Peyer's patch (tissue), 4 donors: ENCODE measurements around the gene ADAM17. TPM values are rescaled to one million over a fixed set of nuclear protein-coding genes. Genes with fewer than 3 reads are reported as not detected.
A peak's percentile ranks its signal among the peaks of the same experiment; 100 is the strongest.

Experiments
- DNase-seq, 3 donors: peaks; one replicate each; pipeline ENCODE4 v3.0.0-alpha.2; 2017 to 2019
- H3K27ac ChIP-seq, 4 donors: fragments of 200-600 bp; sonication (generic); one replicate each; pipeline ENCODE4 v1.5.1; 2016 to 2019
- H3K27me3 ChIP-seq, 2 donors: fragments of 200-600 bp; sonication (generic); one replicate each; pipeline ENCODE4 v1.5.1; 2019
- H3K36me3 ChIP-seq, 3 donors: fragments of 200-600 bp; sonication (generic); one replicate each; pipeline ENCODE4 v1.5.1; 2016 to 2019
- H3K4me1 ChIP-seq, 4 donors: fragments of 200-600 bp; sonication (generic); one replicate each; pipeline ENCODE4 v1.5.1; 2016 to 2019
- H3K4me3 ChIP-seq, 4 donors: fragments of 200-600 bp; sonication (generic); 1 replicate in 3 of 4; 2 replicates in 1 of 4; pipeline ENCODE4 v1.5.1; 2016 to 2019; ENCODE audit warnings: mild to moderate bottlenecking in 1 of 4
- H3K9me3 ChIP-seq, 4 donors: fragments of 200-600 bp; sonication (generic); one replicate each; pipeline ENCODE4 v1.5.1; 2016 to 2019; ENCODE audit warnings: mild to moderate bottlenecking in 1 of 4
- CTCF ChIP-seq, 6 experiments: fragments of 450-650 bp in 4 of 6; fragments of 200-600 bp in 2 of 6; sonication (generic) in 1 of 6; IDR thresholded peaks; one replicate each; pipeline ENCODE4 v1.5.1; 2017 to 2019; ENCODE audit warnings: antibody characterized with exemption in 6 of 6, mild to moderate bottlenecking in 3 of 6, moderate library complexity in 1 of 6
- POLR2A ChIP-seq, 2 donors: fragments of 450-650 bp; IDR thresholded peaks; one replicate each; pipeline ENCODE4 v1.5.1; 2017; ENCODE audit warnings: antibody characterized with exemption in 2 of 2, mild to moderate bottlenecking in 2 of 2, moderate library complexity in 2 of 2
- total RNA-seq, 4 donors: library from RNA; depleted of rRNA; stranded (reverse); fragments of >200 nt; gene quantifications; one replicate each; pipeline ENCODE4 v1.1.0, GENCODE V29; 2016

ADAM17 gene
- total RNA-seq, 4 donors from 2014 or later: 10.5 to 45.4 (median 21.0) TPM

- H3K4me1 ChIP-seq: peaks cover 0 to 16% (median 5%) of the 10 kb centered on the region in 4 donors
- no peak for TF ChIP-seq POLR2A (IDR thresholded peaks at IDR 0.05)
- no peak for TF ChIP-seq CTCF (IDR thresholded peaks at IDR 0.05)
Observed at GRCh38 chr2:9473985-9474360, 81.7 kb downstream of the ADAM17 start.

DNA sequence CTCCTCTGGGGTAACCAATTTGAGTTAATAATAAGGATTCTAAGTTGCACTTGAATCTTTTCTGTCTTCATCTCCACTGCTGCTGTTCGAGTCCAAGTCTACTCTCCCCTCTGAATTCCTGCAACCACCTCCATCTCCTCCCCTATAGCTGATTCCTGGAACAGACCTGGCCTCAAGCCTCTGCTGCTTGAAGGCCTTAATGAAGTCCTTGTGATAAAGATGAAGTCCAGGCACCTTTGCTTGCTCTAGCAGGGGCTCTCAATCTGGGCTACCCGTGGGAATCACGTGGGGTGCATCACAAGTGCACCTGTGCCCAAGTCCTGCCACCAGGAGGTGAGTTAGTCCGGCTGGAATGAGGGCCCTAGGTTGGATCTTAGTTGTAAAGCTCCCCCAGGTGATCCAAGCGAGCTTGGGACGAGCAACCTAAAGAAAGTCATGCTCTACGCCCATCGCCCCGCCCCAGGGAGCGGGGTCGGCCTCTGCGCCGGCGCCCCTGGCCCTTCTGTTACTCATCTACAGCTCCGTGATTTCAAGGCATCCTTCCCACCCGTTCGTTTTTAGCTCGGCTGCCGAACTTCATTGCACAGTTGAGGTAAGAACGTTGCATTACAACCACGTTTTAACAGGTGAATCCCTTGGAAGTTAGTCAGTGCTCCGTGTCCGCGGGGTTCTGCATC lies 82.2 kb downstream of the ADAM17 start:
- peak; percentile 22 to 68 (median 65) for DNase-seq
- H3K4me3 ChIP-seq: peak overlapping the region; percentile 64 to 86 (median 74)

More at GRCh38 chr2:9473985-9474360, 81.7 kb downstream of the ADAM17 start:
- Histone ChIP-seq H3K36me3 (peaks cover 0 to 22% (median 0%) of the 10 kb centered on the region in 3 donors), H3K9me3 (no peaks in the 10 kb centered on the region), H3K4me3 (peak overlapping the region; percentile 64 to 86 (median 74)), H3K27ac (peak overlapping the region; percentile 77 to 89 (median 84)), H3K27me3 (no peaks in the 10 kb centered on the region)
- peak in 2 of 3 donors; percentile 62 to 83 for DNase-seq

GRCh38 chr2:9472511-9472910 lies 83.1 kb downstream of the ADAM17 start:
- peaks cover 0 to 16% (median 5%) of the 10 kb centered on the region in 4 donors for H3K4me1 ChIP-seq
- no peak overlapping the region for H3K4me3 ChIP-seq
- H3K27ac ChIP-seq: no peak overlapping the region
- H3K27me3 ChIP-seq: no peaks in the 10 kb centered on the region
- no peaks in the 10 kb centered on the region for H3K9me3 ChIP-seq
- H3K36me3 ChIP-seq: peaks cover 0 to 21% (median 0%) of the 10 kb centered on the region in 3 donors
- DNase-seq: no peak
- TF ChIP-seq CTCF (IDR thresholded peaks at IDR 0.05): no peak
- TF ChIP-seq POLR2A (IDR thresholded peaks at IDR 0.05): no peak

More for the DNA sequence above, 82.2 kb downstream of the ADAM17 start:
- no peaks in the 10 kb centered on the region for H3K27me3 ChIP-seq
- no peaks in the 10 kb centered on the region for H3K9me3 ChIP-seq
- TF ChIP-seq POLR2A (IDR thresholded peaks at IDR 0.05) (no peak), CTCF (IDR thresholded peaks at IDR 0.05) (peak in 4 of 6 experiments; percentile 27 to 49 (median 39))
- peak overlapping the region; percentile 77 to 89 (median 84) for H3K27ac ChIP-seq
- H3K36me3 ChIP-seq: peaks cover 0 to 16% (median 0%) of the 10 kb centered on the region in 3 donors
- peaks cover 0 to 16% (median 5%) of the 10 kb centered on the region in 4 donors for H3K4me1 ChIP-seq

- no peaks in the 10 kb centered on the region for H3K27me3 ChIP-seq
- H3K9me3 ChIP-seq: no peaks in the 10 kb centered on the region
- H3K4me3 ChIP-seq: no peak overlapping the region
- TF ChIP-seq POLR2A (IDR thresholded peaks at IDR 0.05) (no peak), CTCF (IDR thresholded peaks at IDR 0.05) (no peak)
- peaks cover 0 to 10% (median 5%) of the 10 kb centered on the region in 4 donors for H3K4me1 ChIP-seq
- H3K36me3 ChIP-seq: peaks cover 0 to 14% (median 0%) of the 10 kb centered on the region in 3 donors
- no peak overlapping the region for H3K27ac ChIP-seq
- DNase-seq: no peak
Observed at GRCh38 chr2:9471206-9471605, 84.4 kb downstream of the ADAM17 start.

DNA sequence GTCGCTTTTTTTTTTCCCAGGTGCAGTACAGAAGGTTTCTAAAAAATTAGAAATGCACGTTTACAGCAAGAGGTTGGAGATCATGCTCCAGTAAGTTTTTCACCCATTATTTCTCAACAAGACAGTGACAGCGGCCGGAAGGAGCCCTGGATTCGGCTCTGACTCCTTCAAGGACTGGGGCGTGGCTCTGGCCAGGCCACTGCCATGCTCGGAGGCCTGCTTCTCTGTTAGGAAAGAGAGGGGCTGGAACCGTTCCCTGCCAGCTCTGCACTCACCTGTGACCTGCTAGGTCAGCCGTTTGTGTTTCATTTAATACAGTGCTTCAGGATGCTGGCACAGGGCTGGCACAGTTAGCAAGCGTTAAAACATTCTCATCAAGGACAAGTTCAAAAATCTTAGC lies 87.9 kb downstream of the ADAM17 start:
- no peak overlapping the region for H3K4me3 ChIP-seq
- TF ChIP-seq CTCF (IDR thresholded peaks at IDR 0.05) (no peak), POLR2A (IDR thresholded peaks at IDR 0.05) (no peak)
- DNase-seq: no peak
- H3K27me3 ChIP-seq: no peaks in the 10 kb centered on the region
- H3K4me1 ChIP-seq: no peaks in the 10 kb centered on the region
- peaks cover 0 to 19% (median 0%) of the 10 kb centered on the region in 3 donors for H3K36me3 ChIP-seq
- no peaks in the 10 kb centered on the region for H3K9me3 ChIP-seq
- H3K27ac ChIP-seq: no peak overlapping the region
